ENCODE data around the gene NNT. TPM values are rescaled to one million over a fixed set of nuclear protein-coding genes. Genes with fewer than 3 reads are reported as not detected.

Gene NNT
- 24.7 and 32.8 TPM in 2 replicates for polyA plus RNA-seq

GRCh38 chr5:43602461-43603343 is at the start of gene NNT:
Gene NNT, plus strand, starts transcription at chr5:43603180. Its CDS starts 6,016 bp downstream, at chr5:43609196.

GRCh38 chr5:43556857-43557542 is 46.0 kb upstream of the NNT start, which contains the start of gene PAIP1:
Gene PAIP1, minus strand, starts transcription at chr5:43557077. Its CDS starts 231 bp downstream, at chr5:43556846.

Other genes starting within 250 kb of the NNT start
- gene CCL28, start 190.8 kb upstream of the NNT start, polyA plus RNA-seq = not detected in 2 replicates
- gene TMEM267, start 119.3 kb upstream of the NNT start, polyA plus RNA-seq = 41.0 and 51.3 TPM in 2 replicates
- 0.67 and 1.4 TPM in 2 replicates for gene C5orf34, start 88.0 kb upstream of the NNT start, polyA plus RNA-seq
- gene PAIP1, start 46.1 kb upstream of the NNT start, polyA plus RNA-seq = 75.3 and 107 TPM in 2 replicates

All from Purkinje cell (primary cell).